ENCODE measurements around the gene IGFBP2.

IGFBP2 gene

GRCh38 chr2:216606551-216607276 is 26.5 kb upstream of the IGFBP2 start:
- peaks cover 36% of the 10 kb centered on the region for H3K27me3 ChIP-seq
- H3K36me3 ChIP-seq: no peaks in the 10 kb centered on the region
- no peaks in the 10 kb centered on the region for H3K9me3 ChIP-seq
- no peak for TF ChIP-seq CTCF (IDR thresholded peaks at IDR 0.05)
- H3K27ac ChIP-seq: no peak overlapping the region
- no peak overlapping the region for H3K4me3 ChIP-seq (ENCODE audit: low read depth in 1 of 2, low read length in 1 of 2)
- H3K4me1 ChIP-seq (ENCODE audit: control insufficient read depth in 1 of 2, insufficient read depth in 1 of 2, low read depth in 1 of 2, low read length in 1 of 2): no peaks in the 10 kb centered on the region

- Histone ChIP-seq H3K36me3 (no peaks in the 10 kb centered on the region), H3K4me1 (ENCODE audit: control insufficient read depth in 1 of 2, insufficient read depth in 1 of 2, low read depth in 1 of 2, low read length in 1 of 2) (no peaks in the 10 kb centered on the region), H3K4me3 (ENCODE audit: low read depth in 1 of 2, low read length in 1 of 2) (no peak overlapping the region), H3K27me3 (peaks cover 36% of the 10 kb centered on the region), H3K27ac (no peak overlapping the region), H3K9me3 (no peaks in the 10 kb centered on the region)
- TF ChIP-seq CTCF (IDR thresholded peaks at IDR 0.05): no peak
Measured at GRCh38 chr2:216607277-216607560, 26.0 kb upstream of the IGFBP2 start.

DNA sequence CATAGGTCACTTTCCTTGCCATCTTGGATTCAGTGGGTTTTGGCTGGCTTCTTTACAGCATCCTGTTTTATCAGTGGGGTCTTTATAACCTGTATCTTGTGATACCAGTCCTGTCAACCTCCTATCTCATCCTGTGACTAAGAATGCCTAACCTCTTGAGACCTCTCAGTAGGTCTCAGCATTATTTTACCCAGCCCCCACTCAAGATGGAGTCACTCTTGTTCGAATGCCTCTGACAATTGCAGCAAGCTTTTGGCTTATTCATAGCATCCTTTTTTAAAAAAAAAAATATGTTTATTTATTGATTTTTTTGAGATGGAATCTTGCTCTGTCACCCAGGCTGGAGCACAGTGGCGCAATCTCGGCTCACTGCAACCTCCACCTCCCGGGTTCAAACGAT is 24.7 kb upstream of the IGFBP2 start:
- Histone ChIP-seq H3K36me3 (no peaks in the 10 kb centered on the region), H3K27me3 (peaks cover 36% of the 10 kb centered on the region), H3K4me1 (ENCODE audit: control insufficient read depth in 1 of 2, insufficient read depth in 1 of 2, low read depth in 1 of 2, low read length in 1 of 2) (no peaks in the 10 kb centered on the region), H3K27ac (no peak overlapping the region), H3K4me3 (ENCODE audit: low read depth in 1 of 2, low read length in 1 of 2) (no peak overlapping the region), H3K9me3 (no peaks in the 10 kb centered on the region)
- TF ChIP-seq CTCF (IDR thresholded peaks at IDR 0.05): no peak

GRCh38 chr2:216615298-216616082 is 17.7 kb upstream of the IGFBP2 start:
- H3K27me3 ChIP-seq: peaks cover 6% of the 10 kb centered on the region
- H3K4me3 ChIP-seq (ENCODE audit: low read depth in 1 of 2, low read length in 1 of 2): no peak overlapping the region
- TF ChIP-seq CTCF (IDR thresholded peaks at IDR 0.05): no peak
- H3K9me3 ChIP-seq: no peaks in the 10 kb centered on the region
- H3K27ac ChIP-seq: no peak overlapping the region
- H3K36me3 ChIP-seq: no peaks in the 10 kb centered on the region
- peaks cover 7 to 10% of the 10 kb centered on the region in 2 experiments for H3K4me1 ChIP-seq (ENCODE audit: control insufficient read depth in 1 of 2, insufficient read depth in 1 of 2, low read depth in 1 of 2, low read length in 1 of 2)

- Histone ChIP-seq H3K27ac (no peak overlapping the region), H3K4me1 (ENCODE audit: control insufficient read depth in 1 of 2, insufficient read depth in 1 of 2, low read depth in 1 of 2, low read length in 1 of 2) (peaks cover 7 to 10% of the 10 kb centered on the region in 2 experiments), H3K4me3 (ENCODE audit: low read depth in 1 of 2, low read length in 1 of 2) (no peak overlapping the region), H3K9me3 (no peaks in the 10 kb centered on the region), H3K36me3 (no peaks in the 10 kb centered on the region), H3K27me3 (peaks cover 10% of the 10 kb centered on the region)
- no peak for TF ChIP-seq CTCF (IDR thresholded peaks at IDR 0.05)
Measured at GRCh38 chr2:216616083-216616678, 17.0 kb upstream of the IGFBP2 start.

Measured in neutrophil (primary cell).